Activated CD4-positive, alpha-beta T cell treated with anti-CD3 and anti-CD28 coated beads for 36 hours (primary cell): ENCODE measurements around the gene DNAJC27. TPM values are rescaled to one million over a fixed set of nuclear protein-coding genes. Genes with fewer than 3 reads are reported as not detected.

ENCODE experiments used
- ATAC-seq: fragments of 200-7000 bp; cut with Tn5 transposase; one replicate; pipeline ENCODE4 v1.10.0; 2021; ENCODE audit warnings: mild to moderate bottlenecking, moderate library complexity
- CTCF ChIA-PET: fragments of 350-600 bp; sonication (Branson Sonifier 250); formaldehyde crosslinking; loops from one replicate; lab custom pipeline; 2021; ENCODE audit warnings: antibody characterized with exemption; lab: Charles Lee
- POLR2A ChIA-PET: fragments of 350-600 bp; sonication (Branson Sonifier 250); formaldehyde crosslinking; loops from one replicate; lab custom pipeline; 2021; ENCODE audit warnings: antibody characterized with exemption, inconsistent platforms; lab: Charles Lee
- DNase-seq: peaks from one replicate; pipeline ENCODE4 v3.0.0-alpha.2; 2020
- H3K27ac Mint-ChIP-seq: one replicate; pipeline ENCODE4 v1.8.0; 2021; ENCODE audit warnings: mixed read lengths
- H3K27me3 Mint-ChIP-seq: one replicate; pipeline ENCODE4 v1.8.0; 2021; ENCODE audit warnings: mixed read lengths
- H3K36me3 Mint-ChIP-seq: one replicate; pipeline ENCODE4 v1.8.0; 2021; ENCODE audit warnings: low read depth, mixed read lengths
- H3K4me1 Mint-ChIP-seq: one replicate; pipeline ENCODE4 v1.8.0; 2021; ENCODE audit warnings: mixed read lengths
- H3K4me3 Mint-ChIP-seq: one replicate; pipeline ENCODE4 v1.8.0; 2021; ENCODE audit warnings: mild to moderate bottlenecking, moderate library complexity, mixed read lengths
- H3K9me3 Mint-ChIP-seq: one replicate; pipeline ENCODE4 v1.8.0; 2021; ENCODE audit warnings: low read depth, mixed read lengths
- intact Hi-C, 2 experiments: fragments of 100-400 bp; cut with DNase I in 1 of 2; cut with micrococcal nuclease in 1 of 2; formaldehyde crosslinking; loops; one replicate each; pipeline versions ENCODE4 v1.14.2 to v1.15.1; 2022 to 2024; cut with DNase I, micrococcal nuclease
- total RNA-seq, 2 experiments: library from RNA; stranded (reverse); gene quantifications; one replicate each; pipeline ENCODE4 v1.2.3, GENCODE V29; 2021

Gene DNAJC27
- total RNA-seq, 2 experiments from 2014 or later = 5.9 to 6.6 TPM

GRCh38 chr2:24908461-24908901 lies 63.3 kb downstream of the DNAJC27 start:
- ATAC-seq = no peak
- CTCF ChIA-PET = interaction anchor here (0.6 to 0.7 kb wide), 3 partner anchors 15 to 120 kb away, joined by 3 read pairs; no protein-coding TSS in a partner anchor
- Mint-ChIP-seq H3K27me3 (no peaks in the 10 kb centered on the region), H3K4me1 (peaks cover 6% of the 10 kb centered on the region), H3K36me3 (peaks cover 46% of the 10 kb centered on the region), H3K4me3 (no peak overlapping the region), H3K9me3 (no peaks in the 10 kb centered on the region), H3K27ac (no peak overlapping the region)
- POLR2A ChIA-PET = no interaction called here
- no peak for DNase-seq
- intact Hi-C loops = no loop called here

GRCh38 chr2:24907116-24907515 lies 64.6 kb downstream of the DNAJC27 start:
- CTCF ChIA-PET = interaction anchor here (0.6 kb wide), 1 partner anchor 485 kb away, joined by 3 read pairs; no protein-coding TSS in a partner anchor
- Mint-ChIP-seq H3K36me3 (peaks cover 49% of the 10 kb centered on the region), H3K4me3 (no peak overlapping the region), H3K9me3 (no peaks in the 10 kb centered on the region), H3K27me3 (no peaks in the 10 kb centered on the region), H3K27ac (no peak overlapping the region), H3K4me1 (peaks cover 6% of the 10 kb centered on the region)
- intact Hi-C loops = no loop called here
- POLR2A ChIA-PET = no interaction called here
- no peak for DNase-seq
- no peak for ATAC-seq

GRCh38 chr2:24906466-24906865 lies 65.3 kb downstream of the DNAJC27 start:
- ATAC-seq (no peak), DNase-seq (no peak)
- H3K27me3 Mint-ChIP-seq = no peaks in the 10 kb centered on the region
- intact Hi-C loops = no loop called here
- ChIA-PET POLR2A (interaction anchor here (0.6 kb wide), 1 partner anchor 108 kb away, joined by 3 read pairs; no protein-coding TSS in a partner anchor), CTCF (no interaction called here)
- no peak overlapping the region for H3K27ac Mint-ChIP-seq
- peaks cover 44% of the 10 kb centered on the region for H3K36me3 Mint-ChIP-seq
- H3K4me3 Mint-ChIP-seq = no peak overlapping the region
- no peaks in the 10 kb centered on the region for H3K9me3 Mint-ChIP-seq
- peaks cover 6% of the 10 kb centered on the region for H3K4me1 Mint-ChIP-seq

- DNase-seq (no peak), ATAC-seq (no peak)
- Mint-ChIP-seq H3K4me1 (peaks cover 3% of the 10 kb centered on the region), H3K9me3 (no peaks in the 10 kb centered on the region), H3K36me3 (peaks cover 40% of the 10 kb centered on the region), H3K4me3 (no peak overlapping the region), H3K27me3 (no peaks in the 10 kb centered on the region), H3K27ac (no peak overlapping the region)
- POLR2A ChIA-PET = no interaction called here
- CTCF ChIA-PET = no interaction called here
- intact Hi-C loops = no loop called here
Observed at GRCh38 chr2:24903161-24904103, 68.3 kb downstream of the DNAJC27 start.

GRCh38 chr2:24899361-24899910 lies 72.3 kb downstream of the DNAJC27 start:
- peaks cover 68% of the 10 kb centered on the region for H3K36me3 Mint-ChIP-seq
- ChIA-PET CTCF (no interaction called here), POLR2A (no interaction called here)
- H3K27ac Mint-ChIP-seq = no peak overlapping the region
- no peaks in the 10 kb centered on the region for H3K27me3 Mint-ChIP-seq
- ATAC-seq = no peak
- no peak overlapping the region for H3K4me3 Mint-ChIP-seq
- DNase-seq = no peak
- intact Hi-C loops = no loop called here
- H3K9me3 Mint-ChIP-seq = peaks cover 26% of the 10 kb centered on the region
- no peaks in the 10 kb centered on the region for H3K4me1 Mint-ChIP-seq

- Mint-ChIP-seq H3K27ac (no peak overlapping the region), H3K4me1 (no peaks in the 10 kb centered on the region), H3K4me3 (no peak overlapping the region), H3K36me3 (peaks cover 67% of the 10 kb centered on the region), H3K27me3 (no peaks in the 10 kb centered on the region), H3K9me3 (peaks cover 30% of the 10 kb centered on the region)
- DNase-seq (no peak), ATAC-seq (no peak)
- ChIA-PET POLR2A (no interaction called here), CTCF (no interaction called here)
- intact Hi-C loops = no loop called here
Observed at GRCh38 chr2:24898122-24899109, 73.3 kb downstream of the DNAJC27 start.

GRCh38 chr2:24894750-24895149 lies 77.0 kb downstream of the DNAJC27 start:
- DNase-seq = no peak
- POLR2A ChIA-PET = no interaction called here
- CTCF ChIA-PET = no interaction called here
- H3K27me3 Mint-ChIP-seq = no peaks in the 10 kb centered on the region
- H3K27ac Mint-ChIP-seq = no peak overlapping the region
- H3K36me3 Mint-ChIP-seq = peaks cover 52% of the 10 kb centered on the region
- H3K4me1 Mint-ChIP-seq = no peaks in the 10 kb centered on the region
- intact Hi-C loops = no loop called here
- H3K9me3 Mint-ChIP-seq = peaks cover 32% of the 10 kb centered on the region
- H3K4me3 Mint-ChIP-seq = no peak overlapping the region
- ATAC-seq = no peak

- H3K27ac Mint-ChIP-seq = no peak overlapping the region
- no peak overlapping the region for H3K4me3 Mint-ChIP-seq
- DNase-seq (no peak), ATAC-seq (no peak)
- POLR2A ChIA-PET = no interaction called here
- peaks cover 32% of the 10 kb centered on the region for H3K9me3 Mint-ChIP-seq
- H3K36me3 Mint-ChIP-seq = peaks cover 46% of the 10 kb centered on the region
- intact Hi-C loops = no loop called here
- H3K27me3 Mint-ChIP-seq = no peaks in the 10 kb centered on the region
- CTCF ChIA-PET = interaction anchor here (0.8 kb wide), 1 partner anchor 14 kb away, joined by 3 read pairs; no protein-coding TSS in a partner anchor
- H3K4me1 Mint-ChIP-seq = no peaks in the 10 kb centered on the region
Observed at GRCh38 chr2:24893934-24894333, 77.8 kb downstream of the DNAJC27 start.

Other genes with a start within 250 kb of the DNAJC27 start
- 10 to 100 TPM; 22.3 to 26.5 TPM for gene PTRHD1, start 178.6 kb downstream of the DNAJC27 start, total RNA-seq
- 10 to 100 TPM; 42.4 to 42.7 TPM for gene CENPO, start 178.5 kb downstream of the DNAJC27 start, total RNA-seq
- gene ADCY3, start 51.7 kb downstream of the DNAJC27 start, total RNA-seq = 10 to 100 TPM; 59.5 to 92.8 TPM
- 1 to 10 TPM; 1.0 to 1.1 TPM for gene EFR3B, start 70.1 kb upstream of the DNAJC27 start, total RNA-seq
- 1 to 10 TPM; 5.7 to 8.3 TPM for gene POMC, start 196.6 kb upstream of the DNAJC27 start, total RNA-seq